Stimulated activated CD8-positive, alpha-beta memory T cell treated with anti-CD3 and anti-CD28 coated beads, Interleukin-7, amount 100 ng/mL, for 24 hours (primary cell): ENCODE data around the gene IL22RA2.

ENCODE experiments used
- DNase-seq: peaks from one replicate; pipeline ENCODE4 v3.0.0-alpha.2; 2020; ENCODE audit warnings: low read depth

IL22RA2 gene

DNA sequence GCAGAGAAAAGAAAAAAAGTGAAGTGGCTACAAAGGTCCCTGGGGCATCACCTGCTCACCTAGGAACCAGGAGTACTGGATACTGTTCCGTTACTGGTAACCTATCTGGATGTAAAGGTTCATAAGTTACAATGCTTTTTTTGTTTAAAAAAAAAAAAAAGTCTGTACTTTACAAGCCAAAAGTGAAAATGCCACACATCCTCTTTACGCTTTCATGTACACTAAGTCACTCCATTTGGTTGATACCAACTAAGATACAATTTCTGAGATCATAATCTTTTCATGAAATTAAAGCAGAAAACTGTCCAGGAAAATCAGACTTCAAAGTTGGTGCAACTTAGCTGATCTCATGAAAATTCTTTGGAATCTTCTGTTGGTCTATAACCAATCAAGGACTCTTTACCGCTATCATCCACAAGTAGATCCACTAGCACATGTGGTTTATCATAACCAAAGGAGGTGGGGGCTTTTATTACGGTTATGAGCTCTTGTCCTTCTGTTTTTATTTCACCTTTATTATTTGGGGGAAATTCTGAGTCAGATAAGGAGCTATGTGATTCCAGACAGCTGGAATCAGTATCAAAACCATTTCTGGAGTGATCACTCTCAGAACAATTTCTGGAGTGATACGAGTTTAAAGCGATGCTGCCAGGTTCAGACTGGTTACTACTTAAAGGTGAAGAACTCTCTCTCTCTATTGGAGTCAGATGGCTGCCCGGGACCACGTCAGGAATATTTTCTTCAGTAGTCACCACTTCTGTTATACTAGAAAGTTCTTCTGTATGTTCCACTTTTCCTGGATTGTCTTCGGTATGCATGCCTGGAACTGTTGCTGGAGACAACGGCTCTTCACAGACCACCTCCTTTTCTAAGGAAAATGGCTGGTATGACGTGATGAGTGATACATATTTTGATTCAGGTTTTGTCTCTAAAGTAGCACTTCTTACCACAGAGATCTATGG, 24.5 kb upstream of the IL22RA2 start:
- no peak for DNase-seq

DNA sequence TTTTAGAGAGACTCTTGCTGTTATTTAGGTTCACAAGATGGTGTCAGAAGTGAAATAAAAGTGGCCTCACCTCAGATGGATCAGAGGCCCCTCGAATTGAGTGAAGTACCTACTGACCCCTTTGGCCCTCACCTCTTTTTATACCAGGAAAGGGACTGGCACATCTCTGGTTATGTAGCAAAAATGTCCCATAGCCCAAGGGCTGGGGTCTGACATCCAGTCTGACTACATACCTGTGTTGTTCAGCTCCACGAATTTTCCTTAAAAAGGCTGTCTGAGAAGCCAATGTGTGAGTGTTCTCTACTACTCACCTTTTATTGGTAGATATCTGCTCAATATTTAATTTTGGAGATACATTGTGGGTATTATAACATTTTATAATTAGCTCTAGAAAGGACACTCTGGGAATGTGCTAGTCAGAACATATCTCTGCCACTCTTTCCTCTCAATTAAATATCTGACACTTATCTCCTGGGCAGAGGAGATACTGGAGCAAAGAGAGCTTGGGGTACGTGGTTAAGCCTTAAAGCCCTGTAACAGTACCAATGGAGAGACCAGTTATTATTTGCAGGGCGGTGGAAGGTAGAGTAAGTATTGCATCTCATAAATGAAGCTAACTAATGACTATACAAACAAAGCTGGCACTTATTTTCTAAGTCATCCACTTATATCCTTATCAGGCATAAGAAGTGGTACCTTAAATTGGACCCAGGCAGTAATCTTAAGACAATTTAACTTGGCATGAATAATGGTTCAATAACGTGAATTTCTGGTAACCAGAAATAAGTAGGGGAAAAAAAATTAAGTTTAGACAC, 20.0 kb upstream of the IL22RA2 start:
- no peak for DNase-seq

DNA sequence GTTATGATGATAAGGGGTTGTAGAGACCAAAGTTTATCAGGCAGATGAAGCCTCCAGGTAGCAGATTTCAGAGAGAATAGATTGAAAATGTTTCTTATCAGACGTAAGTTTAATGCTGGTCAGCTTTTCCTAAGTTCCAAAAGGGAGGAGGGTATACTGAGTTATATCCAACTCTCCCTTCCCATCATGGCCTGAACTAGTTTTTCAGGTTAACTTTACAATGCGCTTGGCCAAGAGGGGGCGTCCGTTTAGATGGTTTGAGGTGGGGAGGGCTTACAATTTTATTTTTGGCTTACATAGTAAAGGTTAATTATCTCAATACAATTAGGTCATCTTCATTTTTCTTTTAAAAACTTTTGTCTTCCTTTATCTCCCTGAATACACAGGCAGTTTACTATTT, 19.4 kb upstream of the IL22RA2 start:
- DNase-seq, result no peak

DNA sequence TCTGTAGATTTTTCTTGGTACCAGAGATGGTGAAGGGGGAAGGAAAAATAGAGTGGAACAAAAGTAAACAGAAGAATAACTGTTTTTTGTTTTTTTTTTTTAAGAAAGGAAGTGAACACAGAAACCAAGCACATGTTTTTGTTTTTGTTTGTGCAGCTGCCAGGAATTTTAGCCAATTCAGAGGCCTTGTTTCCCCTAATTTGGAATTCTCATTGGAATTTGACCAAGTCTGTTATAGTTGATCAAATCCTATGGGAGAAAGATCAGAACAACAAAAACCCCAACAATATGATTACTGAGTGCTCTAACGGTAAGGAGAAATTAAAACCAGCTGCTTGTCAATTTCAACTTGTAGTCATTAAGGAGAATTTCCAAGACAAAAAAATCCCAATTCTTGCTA, 18.2 kb upstream of the IL22RA2 start:
- DNase-seq, result no peak

DNA sequence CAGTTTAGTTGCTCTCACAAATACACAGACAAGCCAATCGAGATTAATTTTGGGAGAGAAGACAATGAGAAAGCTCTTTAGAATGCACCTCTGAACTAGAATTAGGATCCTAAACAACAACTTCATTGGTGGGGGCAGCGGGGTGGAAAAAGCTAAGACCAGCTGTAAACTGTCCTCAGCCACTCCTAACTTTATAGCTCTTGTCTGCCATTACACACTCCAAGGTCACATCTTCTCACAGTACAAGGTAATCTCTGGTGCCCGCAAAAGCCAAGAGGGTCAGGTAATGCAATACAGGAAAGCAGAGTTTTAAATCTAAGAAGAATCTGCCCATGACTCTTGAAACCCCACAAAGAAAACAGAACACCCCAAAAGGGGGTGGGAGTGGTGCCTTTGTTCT, 17.8 kb upstream of the IL22RA2 start:
- no peak for DNase-seq

DNA sequence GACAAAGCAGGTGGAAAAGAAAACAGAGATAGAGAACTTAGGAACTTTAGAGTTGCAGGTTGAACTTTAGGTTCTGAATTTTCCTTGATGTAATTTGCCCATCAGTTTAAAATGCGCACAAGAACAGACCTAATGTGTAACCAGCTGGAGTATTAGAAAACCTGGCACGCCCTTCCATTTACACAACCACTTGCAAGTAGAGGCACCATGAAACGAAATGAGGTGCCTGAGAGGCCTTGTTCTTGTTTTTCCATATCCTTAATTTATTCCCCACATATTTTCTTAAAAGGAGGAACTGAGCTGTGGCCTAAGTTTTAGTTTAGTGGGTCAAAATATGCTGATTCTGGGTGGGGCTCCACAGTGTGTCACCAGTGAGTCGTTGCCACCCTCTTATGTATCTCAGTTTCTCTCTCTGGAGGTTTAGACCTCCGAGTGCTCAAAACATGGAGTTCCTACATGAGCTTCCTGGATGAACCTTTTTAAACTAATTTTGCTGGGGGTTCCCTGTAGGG, 17.2 kb upstream of the IL22RA2 start:
- no peak for DNase-seq

DNA sequence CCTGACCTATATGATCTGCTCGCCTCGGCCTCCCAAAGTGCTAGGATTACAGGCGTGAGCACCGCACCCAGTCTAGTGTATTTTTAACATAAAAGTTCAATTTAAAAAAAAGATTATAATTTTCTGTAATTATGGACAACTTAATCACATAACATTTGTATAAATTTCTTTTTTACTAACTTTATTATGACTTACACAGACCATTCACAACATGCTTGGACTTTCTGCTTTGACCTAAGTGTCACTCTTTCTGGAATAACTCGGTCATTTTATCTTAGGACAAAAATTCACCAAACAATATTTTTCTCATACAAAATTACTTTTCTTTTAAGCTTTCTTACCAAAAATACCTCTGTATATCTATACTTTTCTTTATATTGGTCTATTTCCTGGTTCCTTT, 15.4 kb upstream of the IL22RA2 start:
- DNase-seq, result no peak

DNA sequence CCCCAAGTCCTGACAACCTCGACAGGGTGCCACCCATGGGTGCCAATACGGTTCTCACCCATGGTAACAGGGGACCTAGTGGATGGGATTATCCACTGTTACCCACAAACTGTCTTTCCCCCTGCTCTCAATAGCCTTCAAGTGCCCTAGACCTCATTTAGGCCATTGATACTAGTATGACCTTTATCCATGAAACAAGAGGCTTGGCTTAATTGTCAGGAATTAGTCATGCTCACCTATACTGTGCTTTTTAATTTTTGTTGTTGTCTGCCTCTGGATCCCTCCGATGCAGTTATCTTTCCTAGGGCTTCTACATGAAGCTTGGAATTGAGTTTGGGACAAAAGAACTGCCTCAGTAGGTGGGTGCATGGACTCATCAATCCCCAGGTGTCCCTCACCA, 11.8 kb upstream of the IL22RA2 start:
- no peak for DNase-seq

DNA sequence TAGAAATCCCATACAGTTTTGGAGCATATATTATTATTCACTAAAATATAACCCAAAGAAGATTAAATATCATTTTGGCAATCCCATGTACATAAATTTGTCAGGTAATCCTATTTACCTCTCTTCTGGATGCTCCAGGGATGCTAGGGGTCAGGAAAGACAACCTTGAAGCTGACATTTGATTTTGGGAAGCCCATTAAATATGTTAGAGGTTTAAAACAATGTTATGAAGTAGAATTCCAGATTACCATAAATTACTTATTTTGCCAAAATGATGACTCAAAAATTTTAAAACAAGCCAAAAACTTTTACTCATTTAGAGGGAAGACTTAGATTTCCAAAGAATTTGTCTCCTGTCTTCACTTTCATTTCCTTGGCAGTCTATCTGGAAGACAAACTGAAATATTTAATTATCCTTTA, 9.2 kb upstream of the IL22RA2 start:
- no peak for DNase-seq

DNA sequence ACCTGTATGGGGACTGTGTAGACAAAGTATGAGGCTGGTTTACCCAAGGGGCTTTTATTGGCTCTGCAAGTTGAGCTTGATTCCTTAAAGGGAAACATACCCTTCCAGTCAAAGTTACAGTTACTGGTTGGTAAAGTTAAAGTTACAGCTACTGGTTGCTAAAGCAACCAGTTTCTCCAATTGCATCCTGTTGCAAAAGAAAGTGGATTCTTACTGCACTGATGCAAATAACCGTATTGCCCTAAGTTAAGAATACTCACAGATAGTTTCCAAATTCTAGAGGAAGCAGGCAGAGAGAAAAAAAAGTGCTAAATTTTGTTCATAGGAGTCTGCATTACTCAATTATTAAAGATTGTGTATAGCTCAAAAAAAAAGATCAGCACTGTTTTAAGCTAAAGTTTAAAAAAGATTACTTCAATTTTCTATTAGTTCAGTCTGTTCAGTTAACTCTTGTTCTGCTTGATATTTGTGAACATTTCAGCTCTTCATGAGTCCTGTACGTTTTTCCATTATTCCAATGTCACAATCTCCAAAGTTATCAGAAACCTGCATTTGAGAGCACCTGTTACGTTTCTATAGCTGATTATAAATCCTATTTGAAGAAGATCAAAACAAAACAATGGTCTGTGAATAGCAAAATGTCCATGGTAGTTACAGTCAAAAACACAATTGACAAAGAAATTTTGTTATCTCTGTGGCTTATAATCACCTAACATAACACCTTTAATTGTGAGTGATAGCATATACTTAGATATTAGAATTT, 8.6 kb upstream of the IL22RA2 start:
- no peak for DNase-seq

DNA sequence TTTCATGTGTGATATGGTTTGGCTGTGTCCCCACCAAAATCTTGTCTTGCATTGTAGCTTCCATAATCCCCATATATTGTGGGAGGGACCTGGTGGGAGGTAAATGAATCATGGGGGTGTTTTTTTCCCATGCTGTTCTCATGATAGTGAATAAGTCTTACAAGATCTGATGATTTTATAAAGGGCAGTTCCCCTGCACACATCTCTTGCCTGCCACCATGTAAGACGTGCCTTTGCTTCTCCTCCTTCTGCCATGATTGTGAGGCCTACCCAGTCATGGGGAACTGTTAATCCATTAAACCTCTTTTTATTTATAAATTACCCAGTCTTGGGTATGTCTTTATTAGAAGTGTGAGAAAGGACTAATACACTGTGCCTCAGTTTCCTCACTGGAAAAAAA, 4.2 kb upstream of the IL22RA2 start:
- no peak for DNase-seq

DNA sequence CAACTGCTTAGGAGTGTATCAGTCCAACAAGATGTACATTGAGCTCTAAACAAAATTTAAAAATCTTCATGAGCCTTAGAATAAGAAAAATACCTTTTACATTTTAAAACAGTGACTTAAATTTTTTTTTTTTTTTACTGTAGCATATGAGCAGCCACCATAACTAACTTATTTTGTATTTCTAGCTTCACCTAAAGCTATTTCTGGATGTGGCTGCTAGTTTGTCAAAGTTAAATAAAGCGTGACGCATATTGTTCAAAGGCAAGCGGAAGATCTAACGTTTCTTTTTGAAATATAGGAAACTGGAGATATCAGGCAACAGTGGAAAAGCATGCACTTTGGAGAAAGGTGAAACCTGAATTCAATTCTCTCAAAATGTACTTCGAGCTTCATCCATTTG, 3.3 kb upstream of the IL22RA2 start:
- no peak for DNase-seq

DNA sequence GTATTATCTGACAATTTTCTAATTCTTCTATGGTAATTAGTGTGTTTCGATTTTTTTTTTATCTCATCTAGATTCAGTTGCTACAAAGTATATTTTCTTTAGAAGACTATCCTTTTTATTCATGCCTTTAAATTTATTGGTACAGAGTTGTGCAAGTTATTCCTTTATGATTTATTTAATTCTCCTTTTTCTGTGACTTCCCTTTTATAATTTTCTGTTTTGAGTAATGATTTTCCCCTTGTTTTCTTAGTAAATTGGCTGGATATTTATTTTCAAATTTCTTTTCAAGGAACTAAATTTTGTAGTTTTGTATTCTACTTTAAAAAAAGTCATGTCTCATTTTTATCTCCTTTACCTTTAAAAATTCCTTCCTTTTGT, 2.4 kb upstream of the IL22RA2 start:
- no peak for DNase-seq

DNA sequence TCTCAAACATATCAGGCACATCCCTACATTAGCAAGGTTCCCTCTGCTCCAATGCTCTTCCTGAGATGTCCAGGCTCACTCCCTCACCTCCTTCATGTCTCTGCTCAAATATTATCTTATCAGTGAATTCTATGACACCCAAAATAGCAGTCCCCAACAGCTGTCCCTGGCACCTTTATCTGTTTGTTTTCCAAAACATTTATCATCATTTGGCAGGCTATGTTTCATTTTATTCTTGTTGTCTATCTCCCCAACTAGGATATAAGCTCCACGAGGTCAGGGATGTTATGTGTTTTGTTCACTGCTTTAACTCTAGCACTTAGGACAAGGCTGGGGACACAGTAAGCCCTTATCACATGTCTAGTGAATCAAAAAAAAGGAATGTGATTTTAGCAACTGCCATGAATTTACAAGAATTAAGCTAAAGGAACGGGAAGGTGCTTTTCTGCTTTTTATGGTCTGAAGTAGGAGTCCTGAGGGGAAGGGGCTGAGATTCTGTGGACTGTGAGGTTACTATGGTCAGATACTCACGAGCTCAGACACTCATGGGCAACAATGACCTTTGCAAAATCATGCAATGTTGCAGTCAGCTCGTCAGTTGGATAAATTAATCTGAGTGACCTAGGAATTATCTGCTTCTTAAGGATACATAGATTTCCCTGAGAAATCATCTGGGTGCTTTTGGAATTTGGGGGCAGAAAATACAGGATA, 1.9 kb upstream of the IL22RA2 start:
- DNase-seq, result no peak

DNA sequence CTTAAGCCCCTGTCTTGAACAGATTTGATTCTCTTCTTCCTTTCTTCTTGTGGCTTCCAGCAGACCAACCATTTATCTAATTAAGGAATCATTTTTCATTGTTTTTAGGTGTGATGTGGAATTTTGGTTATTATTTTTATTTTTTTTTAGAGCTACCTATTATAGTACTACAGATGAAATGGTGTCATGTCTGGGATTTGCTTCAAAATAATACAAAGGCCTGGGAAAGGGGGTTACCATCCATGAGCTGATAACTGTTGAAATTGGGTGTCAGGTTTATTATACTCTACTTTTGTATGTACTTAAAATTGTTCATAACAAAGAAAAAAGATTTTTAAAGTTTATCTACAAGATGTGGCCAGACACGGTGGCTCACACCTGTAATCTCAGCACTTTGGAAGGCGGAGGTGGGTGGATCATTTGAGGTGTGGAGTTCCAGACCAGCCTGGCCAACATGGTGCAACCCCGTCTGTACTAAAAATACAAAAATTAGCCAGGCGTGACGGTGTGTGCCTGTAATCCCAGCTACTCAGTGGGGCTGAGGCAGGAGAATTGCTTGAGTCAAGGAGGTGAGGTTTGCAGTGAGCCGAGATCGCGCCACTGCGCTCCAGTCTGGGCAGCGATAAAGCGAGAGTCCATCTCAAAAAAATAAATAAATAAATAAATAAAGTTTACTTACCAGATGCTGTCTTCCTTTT, 561 bp downstream of the IL22RA2 start:
- DNase-seq, result no peak

DNA sequence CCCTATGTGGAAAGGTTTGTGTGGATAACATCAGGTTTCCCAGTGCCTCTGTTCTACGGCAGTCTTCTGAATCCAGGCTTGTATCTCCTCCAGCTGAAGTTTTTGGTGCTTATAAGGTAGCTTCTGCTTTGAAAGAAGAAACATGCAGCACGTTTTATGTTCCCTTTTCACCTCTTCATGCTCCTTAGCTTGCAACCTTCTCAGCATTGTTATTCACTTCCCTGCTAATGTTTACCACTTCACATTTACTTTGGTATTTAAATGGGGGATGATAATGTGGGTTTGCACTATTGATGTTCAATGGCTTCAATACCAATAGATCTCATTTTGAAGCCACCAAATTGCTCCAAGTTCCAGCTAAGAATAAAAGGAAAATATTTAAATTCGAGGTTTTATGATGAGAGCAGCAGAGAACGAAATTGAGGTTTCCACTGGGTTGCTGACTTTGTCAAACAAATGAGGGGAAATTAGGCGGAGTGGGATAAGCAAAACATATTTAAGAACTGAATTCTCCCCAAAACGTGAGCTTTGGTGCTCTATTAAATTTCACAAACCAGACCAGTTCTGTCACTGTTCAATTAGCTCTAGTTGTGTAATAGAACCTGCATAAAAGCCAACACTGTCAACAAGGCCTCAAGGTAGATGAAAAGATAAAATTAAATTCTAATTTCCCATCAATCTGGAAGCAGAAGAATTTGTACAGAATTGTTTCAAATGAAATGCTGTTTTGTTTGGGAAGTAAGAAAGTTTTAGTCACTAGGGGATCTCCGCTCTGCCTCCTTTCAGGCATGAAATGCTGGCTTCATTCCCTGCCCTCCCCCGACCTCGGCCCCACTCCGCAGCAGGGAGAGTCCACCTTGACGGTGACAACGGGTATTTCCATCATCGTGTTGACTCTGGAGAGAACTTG, 1.4 kb downstream of the IL22RA2 start:
- no peak for DNase-seq

DNA sequence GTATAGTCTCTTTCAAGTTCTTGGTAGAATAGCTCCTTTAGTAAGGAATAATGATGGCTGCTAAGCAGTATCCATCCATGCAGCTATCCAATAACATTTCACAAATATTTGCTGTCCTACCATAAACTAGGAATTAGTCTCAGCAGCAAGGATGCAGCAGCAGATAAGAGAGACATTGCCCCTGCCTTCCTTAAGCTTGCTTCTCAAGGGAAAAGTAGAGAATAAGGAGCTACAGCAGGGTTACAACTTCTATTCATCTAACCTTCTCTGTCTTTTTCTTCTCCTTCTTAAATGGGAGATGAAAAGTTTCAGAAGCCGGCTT, 2.4 kb downstream of the IL22RA2 start:
- no peak for DNase-seq

DNA sequence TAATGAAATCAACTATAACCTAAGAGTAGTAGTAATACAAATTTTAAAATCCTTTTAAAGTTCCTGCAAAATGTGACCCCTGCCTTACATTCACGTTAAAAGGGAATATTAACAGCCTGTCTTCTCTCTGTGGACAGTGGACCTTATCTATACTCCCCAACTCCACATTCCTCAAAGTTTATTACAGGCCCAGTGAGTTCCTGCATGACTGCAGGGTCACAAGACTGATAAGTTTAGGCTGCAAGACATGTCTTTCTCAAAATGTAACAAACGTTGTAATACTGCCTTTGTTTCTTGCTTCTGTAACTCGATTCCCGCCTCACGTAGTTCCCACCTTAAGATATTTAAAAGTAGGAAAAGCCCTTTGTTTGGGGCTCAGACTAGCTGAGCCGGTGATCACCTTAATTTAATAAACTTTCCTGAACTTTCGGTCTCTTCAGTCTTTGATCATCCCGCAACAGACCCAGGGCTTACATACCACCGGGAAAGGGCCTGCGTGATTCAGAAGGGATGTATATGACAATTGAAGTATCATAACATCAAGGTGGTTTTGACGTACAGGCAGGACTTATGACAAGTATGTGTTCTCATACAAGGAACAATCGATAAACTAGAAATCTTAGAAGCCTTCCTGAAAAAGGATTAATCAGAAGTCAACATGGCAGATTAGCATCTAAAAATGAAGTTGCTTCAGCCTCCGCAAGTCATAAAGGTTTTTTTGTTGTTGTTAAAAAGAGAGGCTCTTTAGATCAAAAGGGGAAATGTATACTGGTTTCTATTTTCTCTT, 3.0 kb downstream of the IL22RA2 start:
- no peak for DNase-seq

DNA sequence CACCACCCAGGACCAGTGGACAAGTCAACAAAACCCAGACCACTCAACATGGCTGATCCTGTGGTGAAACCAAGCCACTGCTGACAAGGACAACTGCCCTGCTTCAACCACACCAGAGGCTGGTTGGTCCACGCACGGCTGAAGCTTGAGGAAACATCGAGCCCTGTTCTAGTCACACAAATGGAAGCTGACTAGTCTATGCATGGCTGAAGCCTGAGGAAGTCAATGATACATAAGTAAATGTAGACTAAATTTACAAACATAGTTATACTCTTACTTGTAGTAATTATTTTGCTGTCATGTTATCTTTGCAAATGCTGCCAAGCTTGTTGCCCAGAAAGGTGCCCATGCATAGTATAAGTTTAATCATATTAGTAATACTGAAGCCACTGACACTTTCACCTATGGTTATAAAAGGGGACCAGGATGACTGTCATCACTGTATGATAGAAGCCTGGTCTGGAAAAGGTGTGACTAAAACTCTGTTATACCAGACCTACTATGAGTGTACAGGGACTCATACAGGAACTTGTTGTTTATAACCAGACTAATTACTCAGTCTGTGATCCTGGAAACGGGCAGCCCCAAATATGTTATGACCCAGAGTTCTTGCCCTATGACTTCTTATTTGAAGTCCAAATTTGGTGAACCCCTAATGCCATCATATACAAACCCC, 5.6 kb downstream of the IL22RA2 start:
- DNase-seq, result no peak
